ENCODE data around the gene SIRT7.

GRCh38 chr17:81928544-81929252 lies 10.7 kb upstream of the SIRT7 start:
- no peak for TF ChIP-seq CTCF (IDR thresholded peaks at IDR 0.05)
- TF ChIP-seq POLR2A (IDR thresholded peaks at IDR 0.05): no peak
